ENCODE measurements around the gene PLXDC2.

DNA sequence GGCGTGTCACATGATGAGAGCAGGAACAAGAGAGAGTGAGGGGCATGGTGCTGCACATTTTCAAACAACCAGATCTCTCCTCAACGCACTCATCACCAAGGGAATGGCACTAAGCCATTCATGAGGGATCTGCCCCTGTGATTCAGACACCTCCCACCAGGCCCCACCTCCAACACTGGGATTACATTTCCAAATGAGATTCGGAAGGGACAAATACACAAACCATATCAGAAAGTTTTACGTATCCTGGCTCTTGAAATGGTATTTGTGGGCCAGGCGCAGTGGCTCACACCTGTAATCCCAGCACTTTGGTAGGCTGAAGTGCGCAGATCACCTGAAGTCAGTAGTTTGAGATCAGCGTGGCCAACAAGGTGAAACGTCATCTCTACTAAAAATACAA, 189.4 kb downstream of the PLXDC2 start:
- TF ChIP-seq, protein P1, sequence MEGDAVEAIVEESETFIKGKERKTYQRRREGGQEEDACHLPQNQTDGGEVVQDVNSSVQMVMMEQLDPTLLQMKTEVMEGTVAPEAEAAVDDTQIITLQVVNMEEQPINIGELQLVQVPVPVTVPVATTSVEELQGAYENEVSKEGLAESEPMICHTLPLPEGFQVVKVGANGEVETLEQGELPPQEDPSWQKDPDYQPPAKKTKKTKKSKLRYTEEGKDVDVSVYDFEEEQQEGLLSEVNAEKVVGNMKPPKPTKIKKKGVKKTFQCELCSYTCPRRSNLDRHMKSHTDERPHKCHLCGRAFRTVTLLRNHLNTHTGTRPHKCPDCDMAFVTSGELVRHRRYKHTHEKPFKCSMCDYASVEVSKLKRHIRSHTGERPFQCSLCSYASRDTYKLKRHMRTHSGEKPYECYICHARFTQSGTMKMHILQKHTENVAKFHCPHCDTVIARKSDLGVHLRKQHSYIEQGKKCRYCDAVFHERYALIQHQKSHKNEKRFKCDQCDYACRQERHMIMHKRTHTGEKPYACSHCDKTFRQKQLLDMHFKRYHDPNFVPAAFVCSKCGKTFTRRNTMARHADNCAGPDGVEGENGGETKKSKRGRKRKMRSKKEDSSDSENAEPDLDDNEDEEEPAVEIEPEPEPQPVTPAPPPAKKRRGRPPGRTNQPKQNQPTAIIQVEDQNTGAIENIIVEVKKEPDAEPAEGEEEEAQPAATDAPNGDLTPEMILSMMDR (IDR thresholded peaks at IDR 0.05), result no peak
- TF ChIP-seq POLR2A (IDR thresholded peaks at IDR 0.05), result no peak

All from heart left ventricle (tissue), 13 donors.